ENCODE data around the gene GCC2. TPM values are rescaled to one million over a fixed set of nuclear protein-coding genes. Genes with fewer than 3 reads are reported as not detected.

GCC2 gene
- total RNA-seq, 2 donors from 2014 or later, result 12.8 to 16.1 TPM

DNA sequence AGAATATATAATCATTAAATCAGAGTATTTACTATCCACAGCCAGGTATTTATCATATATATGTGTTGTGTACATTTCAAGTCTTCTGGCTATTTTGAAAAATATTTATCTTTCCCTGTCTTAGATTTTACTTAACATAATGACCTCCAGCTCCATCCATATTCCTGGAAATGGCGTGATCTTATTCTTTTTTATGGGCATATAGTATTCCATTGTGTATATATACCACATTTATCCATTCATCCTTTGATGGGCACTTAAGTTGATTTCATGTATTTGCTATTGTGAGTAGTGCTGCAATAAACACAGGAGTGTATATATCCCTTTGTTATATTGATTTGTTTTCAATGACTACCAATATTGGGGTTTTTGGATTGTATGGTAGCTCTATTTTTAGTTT is 6.6 kb downstream of the GCC2 start:
- DNase-seq (ENCODE audit: low spot score), result no peak
- Histone ChIP-seq H3K4me3 (no peak overlapping the region), H3K27me3 (no peaks in the 10 kb centered on the region), H3K4me1 (no peaks in the 10 kb centered on the region), H3K27ac (no peak overlapping the region), H3K36me3 (peaks cover 29% of the 10 kb centered on the region), H3K9me3 (peaks cover 0 to 11% of the 10 kb centered on the region in 2 donors)
- TF ChIP-seq, protein P1, sequence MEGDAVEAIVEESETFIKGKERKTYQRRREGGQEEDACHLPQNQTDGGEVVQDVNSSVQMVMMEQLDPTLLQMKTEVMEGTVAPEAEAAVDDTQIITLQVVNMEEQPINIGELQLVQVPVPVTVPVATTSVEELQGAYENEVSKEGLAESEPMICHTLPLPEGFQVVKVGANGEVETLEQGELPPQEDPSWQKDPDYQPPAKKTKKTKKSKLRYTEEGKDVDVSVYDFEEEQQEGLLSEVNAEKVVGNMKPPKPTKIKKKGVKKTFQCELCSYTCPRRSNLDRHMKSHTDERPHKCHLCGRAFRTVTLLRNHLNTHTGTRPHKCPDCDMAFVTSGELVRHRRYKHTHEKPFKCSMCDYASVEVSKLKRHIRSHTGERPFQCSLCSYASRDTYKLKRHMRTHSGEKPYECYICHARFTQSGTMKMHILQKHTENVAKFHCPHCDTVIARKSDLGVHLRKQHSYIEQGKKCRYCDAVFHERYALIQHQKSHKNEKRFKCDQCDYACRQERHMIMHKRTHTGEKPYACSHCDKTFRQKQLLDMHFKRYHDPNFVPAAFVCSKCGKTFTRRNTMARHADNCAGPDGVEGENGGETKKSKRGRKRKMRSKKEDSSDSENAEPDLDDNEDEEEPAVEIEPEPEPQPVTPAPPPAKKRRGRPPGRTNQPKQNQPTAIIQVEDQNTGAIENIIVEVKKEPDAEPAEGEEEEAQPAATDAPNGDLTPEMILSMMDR (IDR thresholded peaks at IDR 0.05), result no peak

DNA sequence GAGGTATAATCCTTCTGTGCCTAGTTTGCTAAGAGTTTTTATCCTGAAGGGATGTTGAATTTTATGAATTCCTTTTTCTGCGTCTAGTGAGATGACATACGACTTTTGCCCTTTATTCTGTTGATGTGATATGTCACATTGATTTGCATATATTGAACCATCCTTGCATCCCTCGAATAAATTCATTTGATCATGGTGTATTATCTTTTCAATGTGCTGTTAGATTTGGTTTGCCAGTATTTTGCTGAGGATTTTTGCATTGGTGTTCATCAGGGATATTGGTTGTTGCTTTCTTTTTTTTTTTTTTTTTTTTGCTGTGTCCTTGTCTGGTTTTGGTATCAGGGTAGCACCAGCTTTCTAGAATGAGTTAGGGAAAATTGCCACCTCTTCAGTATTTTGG is 9.1 kb downstream of the GCC2 start:
- DNase-seq (ENCODE audit: low spot score), result no peak
- no peak overlapping the region for H3K4me3 ChIP-seq
- H3K9me3 ChIP-seq, result peaks cover 0 to 11% of the 10 kb centered on the region in 2 donors
- TF ChIP-seq, protein P1 (IDR thresholded peaks at IDR 0.05), result no peak
- no peaks in the 10 kb centered on the region for H3K27me3 ChIP-seq
- H3K36me3 ChIP-seq, result peaks cover 36% of the 10 kb centered on the region
- no peaks in the 10 kb centered on the region for H3K4me1 ChIP-seq
- no peak overlapping the region for H3K27ac ChIP-seq

DNA sequence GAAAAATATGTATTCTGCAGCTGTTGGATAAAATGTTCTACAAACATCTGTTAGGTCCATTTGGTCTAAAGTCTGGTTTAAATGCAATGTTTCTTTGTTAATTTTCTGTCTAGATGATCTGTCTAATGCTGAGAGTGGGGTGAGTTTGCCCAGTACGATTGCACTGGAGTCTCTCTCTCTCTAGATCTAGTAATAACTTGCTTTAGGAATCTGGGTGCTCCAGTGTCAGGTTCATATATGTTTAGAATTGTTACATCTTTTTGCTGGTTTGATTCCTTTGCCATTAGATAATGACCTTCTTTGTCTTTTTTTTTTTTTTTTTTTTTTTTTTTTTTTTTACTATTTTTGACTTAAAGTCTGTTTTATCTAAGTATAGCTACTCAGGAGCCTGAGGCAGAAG is 10.4 kb downstream of the GCC2 start:
- peaks cover 0 to 11% of the 10 kb centered on the region in 2 donors for H3K9me3 ChIP-seq
- DNase-seq (ENCODE audit: low spot score), result no peak
- H3K4me3 ChIP-seq, result no peak overlapping the region
- no peaks in the 10 kb centered on the region for H3K27me3 ChIP-seq
- H3K27ac ChIP-seq, result no peak overlapping the region
- H3K4me1 ChIP-seq, result no peaks in the 10 kb centered on the region
- TF ChIP-seq, protein P1 (IDR thresholded peaks at IDR 0.05), result no peak
- peaks cover 35% of the 10 kb centered on the region for H3K36me3 ChIP-seq

DNA sequence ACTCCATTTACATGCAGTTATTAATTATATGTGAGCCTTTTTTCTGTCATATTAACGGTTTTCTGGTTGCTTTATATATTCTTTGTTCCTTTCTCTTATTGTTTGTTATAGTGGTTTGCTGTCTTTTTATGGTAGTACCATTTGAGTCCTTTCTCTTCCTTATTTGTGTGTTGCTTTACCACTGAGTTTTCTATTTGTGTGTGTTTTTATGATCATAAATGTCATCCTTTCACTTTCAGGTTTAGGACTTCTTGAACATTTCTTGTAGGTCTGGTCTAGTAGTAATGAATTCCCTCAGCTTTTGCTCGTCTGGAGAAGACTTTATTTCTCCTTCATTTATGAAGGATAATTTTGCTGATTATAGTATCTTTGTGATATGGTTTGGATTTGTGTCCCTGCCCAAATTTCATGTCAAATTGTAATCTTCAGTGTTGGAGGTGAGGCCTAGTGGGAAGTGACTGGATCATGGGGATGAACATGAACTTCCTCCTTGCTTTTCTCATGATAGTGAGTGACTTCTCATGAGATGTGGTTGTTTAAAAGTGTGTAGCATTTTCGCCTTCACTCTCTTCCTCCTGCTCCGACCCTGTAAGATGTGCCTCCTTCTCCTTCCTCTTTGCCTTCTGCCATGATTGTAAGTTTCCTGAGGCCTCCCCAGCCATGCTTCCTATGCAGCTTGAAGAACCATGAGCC is 11.5 kb downstream of the GCC2 start:
- TF ChIP-seq, protein P1 (IDR thresholded peaks at IDR 0.05), result no peak
- Histone ChIP-seq H3K9me3 (peaks cover 0 to 11% of the 10 kb centered on the region in 2 donors), H3K27ac (no peak overlapping the region), H3K36me3 (peaks cover 45% of the 10 kb centered on the region), H3K27me3 (no peaks in the 10 kb centered on the region), H3K4me1 (no peaks in the 10 kb centered on the region), H3K4me3 (no peak overlapping the region)
- DNase-seq (ENCODE audit: low spot score), result no peak

DNA sequence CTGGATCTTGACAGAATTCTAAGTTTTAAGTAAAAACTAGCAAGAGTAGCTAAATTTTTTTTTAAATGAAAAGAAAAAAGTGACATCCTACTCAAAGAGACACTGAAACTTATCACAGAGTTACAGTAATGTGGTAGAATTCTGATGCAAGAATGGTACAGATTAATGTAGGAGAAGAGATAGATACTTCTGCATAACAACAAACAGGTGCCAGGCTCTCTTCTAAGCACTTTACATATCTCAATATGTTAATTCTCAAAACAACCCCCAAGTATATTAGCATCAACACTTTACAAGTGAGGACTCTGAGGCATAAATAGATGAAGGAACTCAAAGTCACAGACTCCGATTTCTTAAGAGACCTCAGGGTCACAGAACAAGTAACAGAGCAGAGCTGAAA is 28.1 kb downstream of the GCC2 start:
- Histone ChIP-seq H3K27ac (no peak overlapping the region), H3K27me3 (no peaks in the 10 kb centered on the region), H3K4me1 (no peaks in the 10 kb centered on the region), H3K9me3 (no peaks in the 10 kb centered on the region), H3K36me3 (peaks cover 41% of the 10 kb centered on the region), H3K4me3 (no peak overlapping the region)
- TF ChIP-seq, protein P1 (IDR thresholded peaks at IDR 0.05), result no peak
- no peak for DNase-seq (ENCODE audit: low spot score)

DNA sequence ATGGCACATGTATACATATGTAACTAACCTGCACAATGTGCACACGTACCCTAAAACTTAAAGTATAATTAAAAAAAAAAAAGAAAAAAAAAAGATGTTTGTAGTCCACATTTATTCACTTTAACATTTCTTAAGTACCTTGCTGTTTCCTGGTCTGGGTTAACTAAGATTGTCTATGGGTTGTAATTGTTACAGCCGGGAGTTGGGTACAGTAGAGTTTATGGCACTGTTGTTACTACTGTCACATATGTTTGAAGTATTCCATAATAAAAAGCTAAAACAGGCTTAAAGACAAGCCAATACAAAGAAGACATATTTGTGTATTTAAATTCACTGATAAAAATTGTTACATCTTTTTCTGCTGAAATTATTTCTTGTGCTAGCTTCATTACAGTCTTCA is 36.2 kb downstream of the GCC2 start:
- Histone ChIP-seq H3K36me3 (peaks cover 62% of the 10 kb centered on the region), H3K4me3 (no peak overlapping the region), H3K27ac (no peak overlapping the region), H3K4me1 (no peaks in the 10 kb centered on the region), H3K27me3 (no peaks in the 10 kb centered on the region), H3K9me3 (no peaks in the 10 kb centered on the region)
- TF ChIP-seq, protein P1 (IDR thresholded peaks at IDR 0.05), result no peak
- no peak for DNase-seq (ENCODE audit: low spot score)
